ENCODE results near the gene SLC17A9.

The SLC17A9 gene

DNA sequence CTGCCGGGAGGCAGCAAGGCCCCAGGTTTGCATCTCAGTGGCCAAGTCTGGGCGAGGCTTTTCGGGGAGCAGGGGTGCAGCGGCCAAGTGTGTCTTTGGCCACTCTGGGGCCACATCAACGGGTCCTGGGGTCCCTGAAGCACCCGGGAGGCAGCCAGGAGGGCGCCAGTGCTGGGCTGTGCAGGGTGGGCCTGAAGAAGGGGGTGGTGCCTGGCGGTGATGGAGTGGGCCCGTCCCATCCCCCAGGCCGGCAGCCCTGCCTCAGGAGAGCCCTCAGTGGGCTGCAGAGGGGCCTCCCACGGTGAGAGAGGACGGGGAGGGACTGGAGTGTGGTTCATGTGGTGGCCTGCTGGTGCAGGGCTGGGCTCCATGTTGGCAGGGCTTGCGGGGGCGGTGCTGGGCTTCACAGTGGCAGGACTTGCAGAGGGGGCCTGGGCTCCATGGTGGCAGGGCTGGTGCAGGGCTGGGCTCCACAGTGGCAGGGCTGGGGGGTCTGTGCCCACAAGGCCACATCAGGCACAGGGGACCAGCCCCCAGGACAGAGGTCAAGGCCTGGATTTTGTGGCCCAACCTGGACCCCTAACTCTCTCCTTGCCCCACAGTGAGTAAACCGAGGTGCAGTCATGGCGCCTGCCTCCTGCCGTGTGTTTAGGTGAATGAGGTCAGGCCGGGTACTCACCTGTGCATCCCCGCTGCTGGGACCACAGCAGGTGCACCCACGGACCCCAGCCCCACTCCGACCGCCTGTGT is 64.7 kb downstream of the SLC17A9 start:
- no peak for DNase-seq (ENCODE audit: low read depth, low spot score)

DNA sequence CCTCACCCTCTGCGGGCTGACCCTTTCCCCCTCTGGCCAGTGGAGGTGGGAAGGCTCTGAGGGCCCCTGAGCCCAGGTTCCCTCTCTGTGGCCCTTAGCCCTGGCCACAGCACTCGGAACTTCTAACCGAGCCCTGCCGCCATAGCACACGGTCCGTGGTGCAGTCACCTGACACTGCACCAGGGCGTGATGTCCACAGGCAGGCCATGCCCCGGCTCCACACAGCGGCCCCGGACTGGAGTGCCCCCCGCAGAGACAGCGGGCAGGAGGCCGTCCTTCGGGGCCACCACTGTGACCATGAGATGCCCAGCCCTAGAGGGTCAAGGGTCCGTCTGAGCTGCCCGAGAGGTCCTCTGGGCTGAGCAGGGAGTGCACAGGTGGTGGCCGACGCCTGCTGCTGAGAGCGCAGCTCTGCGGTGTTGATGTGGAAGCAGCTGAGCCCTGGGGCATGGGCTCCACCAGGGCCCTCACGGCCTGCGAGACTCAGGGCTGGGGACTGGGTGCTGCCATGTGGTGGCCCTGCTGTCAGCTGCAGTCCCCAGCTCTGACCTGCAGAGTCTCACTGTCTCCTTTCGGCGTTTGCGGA is 65.4 kb downstream of the SLC17A9 start:
- DNase-seq (ENCODE audit: low read depth, low spot score): no peak

All from activated naive CD8-positive, alpha-beta T cell treated with anti-CD3 and anti-CD28 coated beads, Interleukin-2, amount 50 U/mL, for 16 hours (primary cell).